Stimulated activated CD4-positive, alpha-beta T cell treated with anti-CD3 and anti-CD28 coated beads, Interleukin-2, amount 100 ng/mL, for 48 hours (primary cell): ENCODE results near the gene VSIG10.

Source experiments
- DNase-seq, 2 donors: peaks; one replicate each; pipeline ENCODE4 v3.0.0-alpha.2; 2020

The VSIG10 gene

GRCh38 chr12:118059341-118060191, 44.2 kb downstream of the VSIG10 start:
- DNase-seq: no peak

- DNase-seq: no peak
Measured at GRCh38 chr12:118058881-118059280, 44.9 kb downstream of the VSIG10 start.

GRCh38 chr12:118058227-118058626, 45.6 kb downstream of the VSIG10 start:
- no peak for DNase-seq

GRCh38 chr12:118055865-118056773, 47.7 kb downstream of the VSIG10 start:
- no peak for DNase-seq

- peak; percentile 64 to 75 for DNase-seq
Measured at GRCh38 chr12:118055144-118055557, 48.7 kb downstream of the VSIG10 start.

GRCh38 chr12:118053071-118053985, 50.5 kb downstream of the VSIG10 start:
- no peak for DNase-seq

- DNase-seq: no peak
Measured at GRCh38 chr12:118052324-118053070, 51.3 kb downstream of the VSIG10 start.

- DNase-seq: no peak
Measured at GRCh38 chr12:118050972-118051910, 52.6 kb downstream of the VSIG10 start.

- DNase-seq: no peak
Measured at GRCh38 chr12:118046430-118046829, 57.4 kb downstream of the VSIG10 start.

- no peak for DNase-seq
Measured at GRCh38 chr12:118044577-118044976, 59.2 kb downstream of the VSIG10 start.

GRCh38 chr12:118044075-118044474, 59.7 kb downstream of the VSIG10 start:
- DNase-seq: no peak

- no peak for DNase-seq
Measured at GRCh38 chr12:118042091-118042490, 61.7 kb downstream of the VSIG10 start.

- no peak for DNase-seq
Measured at GRCh38 chr12:118038137-118038536, 65.7 kb downstream of the VSIG10 start.

GRCh38 chr12:118036672-118037411, 67.0 kb downstream of the VSIG10 start:
- DNase-seq: no peak

- peak in 1 of 2 donors; percentile 26 for DNase-seq
Measured at GRCh38 chr12:118035190-118036041, 68.4 kb downstream of the VSIG10 start.

- DNase-seq: no peak
Measured at GRCh38 chr12:118034429-118035189, 69.2 kb downstream of the VSIG10 start.

GRCh38 chr12:118033902-118034301, 69.9 kb downstream of the VSIG10 start:
- DNase-seq: no peak

- no peak for DNase-seq
Measured at GRCh38 chr12:118033323-118033722, 70.5 kb downstream of the VSIG10 start.
